Ectodermal cell (in vitro differentiated cells): ENCODE measurements around the gene SF3A1.

Source experiments
- H3K27ac ChIP-seq: 2 replicates; pipeline ENCODE4 v1.7.0; 2013; ENCODE audit warnings: mild to moderate bottlenecking, low read depth, low read length; ENCODE audit not compliant: insufficient read depth, poor library complexity, severe bottlenecking
- H3K27me3 ChIP-seq: 2 replicates; pipeline ENCODE4 v1.7.0; 2013; ENCODE audit warnings: mild to moderate bottlenecking, low read length; ENCODE audit not compliant: insufficient read depth, control insufficient read depth, poor library complexity, severe bottlenecking
- H3K36me3 ChIP-seq: one replicate; pipeline ENCODE4 v1.7.0; 2013; ENCODE audit warnings: low read length; ENCODE audit not compliant: control insufficient read depth, insufficient read depth
- H3K4me1 ChIP-seq: one replicate; pipeline ENCODE4 v1.7.0; 2013; ENCODE audit warnings: low read length; ENCODE audit not compliant: control insufficient read depth, insufficient read depth
- H3K4me3 ChIP-seq: 2 replicates; pipeline ENCODE4 v1.7.0; 2013; ENCODE audit warnings: low read depth, low read length, control low read depth; ENCODE audit not compliant: insufficient read depth
- H3K9me3 ChIP-seq: 2 replicates; pipeline ENCODE4 v1.7.0; 2013; ENCODE audit warnings: mild to moderate bottlenecking, low read length, moderate library complexity; ENCODE audit not compliant: control insufficient read depth
- WGBS, 2 experiments: methylation state at CpG; one replicate each; pipeline ENCODE4 v1.1.7; 2013; ENCODE audit warnings: missing lambda C conversion rate in 2 of 2; 5-methylcytosine and 5-hydroxymethylcytosine counted together

SF3A1 gene

DNA sequence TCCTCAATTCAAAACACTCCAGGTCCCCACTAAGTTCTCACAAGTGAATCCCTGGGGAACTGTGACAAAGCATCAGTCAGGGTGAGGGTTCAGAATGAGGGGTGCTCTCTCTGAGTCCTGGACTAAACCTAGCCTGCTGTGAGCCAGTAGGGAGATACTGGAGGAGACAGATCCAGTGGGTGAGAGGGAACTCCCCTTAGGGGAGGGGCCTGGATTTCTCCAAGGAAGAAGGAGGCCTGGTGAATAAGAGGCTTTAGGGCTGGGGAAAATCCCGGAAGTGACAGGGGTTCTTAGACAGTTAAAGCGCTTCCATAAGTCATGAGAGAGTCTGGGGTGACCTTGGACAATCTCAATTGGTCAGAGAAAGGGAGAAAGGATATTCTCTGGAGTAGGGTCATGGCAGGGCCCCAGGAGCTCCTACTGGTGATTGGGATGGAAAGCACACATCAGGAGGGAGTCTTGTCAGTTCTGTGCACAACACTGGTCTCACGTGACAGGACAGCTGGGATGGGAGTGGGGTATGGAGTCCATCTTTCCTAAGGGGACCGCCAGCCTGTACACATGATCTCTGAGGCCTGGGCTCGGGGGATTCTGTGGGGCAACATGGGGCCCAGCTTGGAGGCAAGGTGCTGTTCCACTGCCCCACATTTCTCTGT, 31.5 kb downstream of the SF3A1 start:
- Histone ChIP-seq H3K4me1 (peaks cover 11% of the 10 kb centered on the region), H3K9me3 (no peaks in the 10 kb centered on the region), H3K36me3 (no peaks in the 10 kb centered on the region), H3K27ac (no peak overlapping the region), H3K4me3 (no peak overlapping the region), H3K27me3 (no peaks in the 10 kb centered on the region)
- 72 to 73% methylated on average over 5 of the region's 5 CpGs for WGBS, 2 experiments

DNA sequence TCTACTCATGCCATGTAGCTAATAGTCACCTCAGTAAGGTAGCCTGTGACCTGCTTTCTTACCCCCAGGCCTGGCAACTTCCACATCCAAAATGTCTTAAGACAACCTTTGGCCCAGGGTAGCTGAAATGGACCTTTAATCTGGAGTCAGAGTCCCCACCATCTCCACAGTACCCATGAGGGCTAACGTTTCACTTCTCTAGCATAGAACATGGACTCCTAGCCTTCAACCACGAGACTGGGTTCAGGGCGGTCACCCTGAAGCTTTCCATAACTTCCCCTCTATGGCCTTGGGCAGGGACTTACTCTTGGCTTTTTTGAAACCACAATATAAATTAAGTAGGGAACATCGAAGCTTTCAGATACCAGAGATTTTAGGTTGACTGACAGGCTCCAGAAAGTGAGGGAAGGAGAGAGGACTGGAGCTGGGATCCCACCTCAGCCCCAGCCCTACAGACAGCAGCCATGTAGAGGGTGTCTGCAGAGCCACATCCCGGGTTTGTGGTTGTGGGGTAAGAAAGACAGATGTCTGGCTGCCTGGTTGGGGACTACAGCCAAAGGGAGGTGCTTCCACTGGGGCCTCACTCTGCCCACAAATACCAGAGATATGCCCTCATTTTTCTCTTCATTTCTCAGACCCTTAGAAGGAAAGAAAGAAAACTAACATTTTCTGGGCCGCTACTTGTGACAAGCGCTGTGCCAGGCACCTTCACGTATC, 32.5 kb downstream of the SF3A1 start:
- H3K4me3 ChIP-seq, result no peak overlapping the region
- 93 to 94% methylated on average over 8 of the region's 8 CpGs for WGBS, 2 experiments
- H3K4me1 ChIP-seq, result peaks cover 11% of the 10 kb centered on the region
- no peak overlapping the region for H3K27ac ChIP-seq
- no peaks in the 10 kb centered on the region for H3K27me3 ChIP-seq
- no peaks in the 10 kb centered on the region for H3K9me3 ChIP-seq
- H3K36me3 ChIP-seq, result no peaks in the 10 kb centered on the region

DNA sequence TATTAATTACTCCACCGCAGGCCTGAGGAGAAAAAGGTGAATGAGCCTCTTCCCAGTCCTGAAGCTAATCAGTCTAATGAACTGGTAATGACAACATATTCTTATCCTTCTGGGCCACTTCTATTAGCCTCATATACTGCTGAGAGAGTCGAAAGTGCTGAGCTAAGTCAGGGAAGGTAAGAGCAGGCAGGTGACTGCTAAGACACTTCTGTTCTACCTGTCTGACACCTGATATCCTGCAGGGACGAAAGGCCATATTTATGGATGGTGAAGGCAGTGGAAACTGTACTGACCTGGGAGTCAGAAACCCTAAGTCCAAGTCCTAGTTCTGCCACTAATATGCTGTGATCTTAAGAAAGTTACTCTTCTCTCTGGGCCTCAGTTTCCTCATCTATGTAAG, 33.4 kb downstream of the SF3A1 start:
- H3K27ac ChIP-seq, result no peak overlapping the region
- H3K36me3 ChIP-seq, result no peaks in the 10 kb centered on the region
- no peak overlapping the region for H3K4me3 ChIP-seq
- no peaks in the 10 kb centered on the region for H3K27me3 ChIP-seq
- WGBS, 2 experiments, result 95 to 98% methylated on average over 3 of the region's 3 CpGs
- no peaks in the 10 kb centered on the region for H3K9me3 ChIP-seq
- peaks cover 11% of the 10 kb centered on the region for H3K4me1 ChIP-seq

DNA sequence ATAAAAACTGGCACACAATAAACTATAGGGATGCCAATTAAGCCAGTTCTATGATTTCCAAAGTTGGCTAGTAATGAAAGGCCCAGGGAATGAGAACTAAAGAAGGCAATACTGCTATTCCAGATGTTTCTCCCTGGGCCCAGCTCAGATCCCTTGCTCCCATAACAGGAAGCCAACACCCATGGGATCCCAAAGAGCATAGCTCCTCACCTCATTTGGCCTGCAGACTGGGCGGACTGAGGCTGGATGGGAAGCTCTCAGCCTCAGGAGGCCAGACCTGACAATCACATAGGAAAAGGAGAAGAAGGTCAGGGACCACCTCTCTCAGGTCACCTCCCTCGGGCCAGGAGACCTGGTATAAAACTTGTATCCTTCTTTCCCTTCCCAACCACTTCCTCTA, 35.2 kb downstream of the SF3A1 start:
- no peak overlapping the region for H3K4me3 ChIP-seq
- WGBS, 2 experiments, result 90 to 95% methylated on average over 2 of the region's 2 CpGs
- no peaks in the 10 kb centered on the region for H3K36me3 ChIP-seq
- peaks cover 11% of the 10 kb centered on the region for H3K4me1 ChIP-seq
- H3K27ac ChIP-seq, result no peak overlapping the region
- no peaks in the 10 kb centered on the region for H3K27me3 ChIP-seq
- no peaks in the 10 kb centered on the region for H3K9me3 ChIP-seq

DNA sequence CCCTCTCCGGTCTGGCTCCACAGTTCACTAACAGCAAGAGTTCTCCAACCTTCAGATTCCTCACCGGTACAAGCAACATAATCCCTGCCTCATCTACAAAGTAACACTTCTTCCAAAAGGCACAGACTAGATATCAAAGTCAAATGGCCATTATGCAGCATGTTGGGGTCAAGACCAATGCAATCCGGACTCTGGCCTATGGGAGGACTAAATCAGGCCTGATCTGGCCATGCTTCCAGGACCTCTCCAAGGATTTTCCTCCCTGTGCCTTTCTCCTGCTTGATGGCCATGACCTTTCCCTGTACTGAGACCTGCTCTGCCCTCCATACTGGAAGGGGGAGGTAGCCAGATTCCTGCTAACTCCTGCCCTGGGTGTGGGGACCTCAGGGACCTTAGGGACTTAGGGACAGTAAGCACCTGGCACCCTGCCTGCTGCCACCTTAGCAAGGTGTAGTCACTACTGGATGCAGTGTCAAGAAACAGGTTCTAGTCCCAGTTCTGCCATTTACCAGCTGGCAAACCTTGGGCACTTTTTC, 36.6 kb downstream of the SF3A1 start:
- no peak overlapping the region for H3K4me3 ChIP-seq
- H3K4me1 ChIP-seq, result no peaks in the 10 kb centered on the region
- H3K27me3 ChIP-seq, result no peaks in the 10 kb centered on the region
- no peaks in the 10 kb centered on the region for H3K36me3 ChIP-seq
- WGBS, 2 experiments, result 92 to 97% methylated on average over 3 of the region's 3 CpGs
- H3K27ac ChIP-seq, result no peak overlapping the region
- H3K9me3 ChIP-seq, result no peaks in the 10 kb centered on the region

DNA sequence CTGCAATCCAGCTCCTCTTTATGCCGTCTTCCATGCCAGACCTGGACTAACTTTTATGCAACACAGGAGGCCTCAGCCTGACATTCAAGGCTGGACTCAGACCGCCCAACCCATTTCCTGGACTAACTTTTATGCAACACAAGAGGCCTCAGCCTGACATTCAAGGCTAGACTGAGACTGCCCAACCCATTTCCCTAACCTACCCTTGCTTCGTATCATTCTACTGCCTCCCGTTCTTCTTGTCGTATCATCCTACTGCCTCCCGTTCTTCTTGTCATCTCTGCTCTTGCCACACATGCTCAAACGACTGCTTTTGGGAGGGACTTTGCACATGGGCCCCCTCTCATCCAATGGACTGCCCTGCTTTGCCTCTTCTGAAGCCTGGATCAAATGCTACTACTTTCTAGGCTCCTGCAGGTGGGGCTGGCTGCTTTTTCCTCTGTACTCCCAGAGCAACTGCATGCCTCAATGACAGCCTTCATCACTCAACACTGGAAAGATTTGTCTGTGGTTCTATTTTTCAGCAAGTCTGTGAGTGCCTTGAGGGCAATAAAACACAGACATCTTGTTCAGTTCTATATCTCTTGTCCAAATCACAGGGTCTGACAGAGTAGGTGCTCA, 37.8 kb downstream of the SF3A1 start:
- H3K27me3 ChIP-seq, result no peaks in the 10 kb centered on the region
- WGBS, 2 experiments, result 88% methylated on average over 7 of the region's 7 CpGs

DNA sequence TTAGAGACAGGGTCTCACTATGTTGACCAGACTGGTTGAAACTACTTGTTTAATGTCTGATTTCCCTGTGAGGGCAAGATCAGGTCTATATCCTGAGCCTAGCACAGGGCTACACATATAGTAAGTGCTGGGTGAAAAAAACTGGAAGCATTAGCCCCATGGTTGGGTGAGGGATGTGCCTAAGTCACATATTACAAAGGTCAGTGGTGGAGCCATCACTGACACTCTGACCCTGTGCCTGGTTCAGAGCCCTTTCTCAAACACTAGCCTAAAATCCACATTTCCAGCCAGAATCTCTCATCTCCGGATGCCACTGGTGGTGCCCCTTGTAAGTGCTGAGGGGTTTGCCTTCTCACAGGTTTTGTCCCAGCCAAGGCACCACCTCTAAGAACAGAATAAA, 38.9 kb downstream of the SF3A1 start:
- WGBS, 2 experiments, result 92 to 96% methylated on average over 1 of the region's 1 CpG
- Histone ChIP-seq H3K27me3 (no peaks in the 10 kb centered on the region), H3K27ac (no peak overlapping the region), H3K9me3 (no peaks in the 10 kb centered on the region), H3K4me1 (no peaks in the 10 kb centered on the region), H3K36me3 (no peaks in the 10 kb centered on the region), H3K4me3 (no peak overlapping the region)

More for the DNA sequence above, 37.8 kb downstream of the SF3A1 start:
- Histone ChIP-seq H3K4me1 (no peaks in the 10 kb centered on the region), H3K36me3 (no peaks in the 10 kb centered on the region), H3K4me3 (no peak overlapping the region), H3K27ac (no peak overlapping the region), H3K9me3 (no peaks in the 10 kb centered on the region)

DNA sequence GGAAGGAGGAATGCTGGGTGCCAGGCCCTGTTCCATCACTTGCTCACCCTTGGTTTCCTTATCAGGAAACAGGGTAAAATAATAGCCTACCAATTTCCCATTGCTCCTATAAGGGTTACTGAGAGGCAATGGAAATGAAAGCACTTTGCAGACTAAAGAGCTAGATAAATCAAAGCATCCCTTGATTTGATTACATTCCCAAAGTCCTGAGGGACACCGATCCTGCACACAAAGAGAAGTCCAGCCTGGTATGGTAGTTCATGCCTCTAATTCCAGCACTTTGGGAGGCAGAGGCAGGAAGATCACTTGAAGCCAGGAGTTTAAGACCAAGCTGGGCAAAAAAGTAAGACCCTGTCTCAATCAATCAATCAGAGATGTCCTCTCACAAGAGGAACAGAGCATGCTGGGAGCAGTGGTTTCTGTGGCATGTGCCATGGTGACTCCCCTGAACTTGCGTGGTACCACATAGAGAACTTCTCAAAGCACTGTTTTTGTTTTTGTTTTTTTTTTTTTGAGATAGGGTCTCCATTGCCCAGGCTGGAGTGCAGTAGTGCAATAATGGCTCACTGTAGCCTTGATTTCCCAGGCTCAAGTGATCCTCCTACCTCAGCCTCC, 40.6 kb downstream of the SF3A1 start:
- 81 to 91% methylated on average over 2 of the region's 2 CpGs for WGBS, 2 experiments
- H3K9me3 ChIP-seq, result no peaks in the 10 kb centered on the region

DNA sequence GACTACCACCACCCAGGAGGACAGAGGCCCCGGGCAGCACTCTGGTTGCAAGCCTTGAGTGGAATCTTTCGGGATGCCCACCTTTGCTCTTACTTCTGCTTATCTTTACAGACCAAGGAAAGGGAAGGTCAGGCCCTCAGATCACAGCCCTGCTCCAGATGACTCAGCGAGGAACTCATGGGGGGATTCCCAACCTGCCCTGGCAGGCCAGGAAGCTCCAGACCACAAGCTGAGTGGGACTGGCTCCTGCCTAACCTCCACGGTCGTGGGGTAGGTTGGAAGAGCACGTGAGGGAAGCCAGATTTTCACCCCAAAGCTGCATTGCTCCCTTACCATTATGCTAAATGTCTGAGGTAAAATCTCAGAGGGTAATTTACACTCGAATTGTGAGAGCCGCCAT, 41.8 kb downstream of the SF3A1 start:
- Histone ChIP-seq H3K27me3 (no peaks in the 10 kb centered on the region), H3K36me3 (no peaks in the 10 kb centered on the region), H3K27ac (no peak overlapping the region), H3K4me1 (peaks cover 6% of the 10 kb centered on the region), H3K4me3 (no peak overlapping the region), H3K9me3 (no peaks in the 10 kb centered on the region)
- 85 to 89% methylated on average over 8 of the region's 8 CpGs for WGBS, 2 experiments

More for the DNA sequence above, 40.6 kb downstream of the SF3A1 start:
- Histone ChIP-seq H3K4me3 (no peak overlapping the region), H3K27ac (no peak overlapping the region), H3K36me3 (no peaks in the 10 kb centered on the region), H3K4me1 (peaks cover under 1% of the 10 kb centered on the region), H3K27me3 (no peaks in the 10 kb centered on the region)
